Hepatocyte (in vitro differentiated cells): ENCODE measurements around the gene CCN5. TPM values are rescaled to one million over a fixed set of nuclear protein-coding genes. Genes with fewer than 3 reads are reported as not detected.

Source experiments
- DNase-seq: peaks from one replicate; pipeline ENCODE4 v3.0.0-alpha.2; 2016; ENCODE audit warnings: low spot score
- H2AFZ ChIP-seq: fragments of 200-600 bp; sonication (generic); 2 replicates; pipeline ENCODE4 v1.6.0; 2016; ENCODE audit warnings: antibody characterized with exemption, mild to moderate bottlenecking
- H3K27ac ChIP-seq: fragments of 200-600 bp; sonication (generic); 2 replicates; pipeline ENCODE4 v1.5.1; 2016; ENCODE audit warnings: mild to moderate bottlenecking
- H3K27me3 ChIP-seq: fragments of 200-600 bp; sonication (generic); 2 replicates; pipeline ENCODE4 v1.6.1; 2016
- H3K36me3 ChIP-seq: fragments of 200-600 bp; sonication (generic); replicated peaks from 2 replicates; pipeline ENCODE4 v1.5.1; 2016; ENCODE audit warnings: low read depth; ENCODE audit not compliant: insufficient read depth
- H3K4me1 ChIP-seq: fragments of 200-600 bp; sonication (generic); 2 replicates; pipeline ENCODE4 v1.5.1; 2016; ENCODE audit warnings: mild to moderate bottlenecking, moderate library complexity; ENCODE audit not compliant: insufficient read depth
- H3K4me2 ChIP-seq: fragments of 200-600 bp; sonication (generic); 2 replicates; pipeline ENCODE4 v1.6.0; 2016
- H3K4me3 ChIP-seq: fragments of 200-600 bp; sonication (generic); 2 replicates; pipeline ENCODE4 v1.5.1; 2016; ENCODE audit warnings: mild to moderate bottlenecking
- H3K79me2 ChIP-seq: fragments of 200-600 bp; sonication (generic); 2 replicates; pipeline ENCODE4 v1.6.0; 2017; ENCODE audit warnings: mild to moderate bottlenecking
- H3K9me2 ChIP-seq: fragments of 200-600 bp; sonication (generic); replicated peaks from 2 replicates; pipeline ENCODE4 v1.6.0; 2017; ENCODE audit warnings: mild to moderate bottlenecking; ENCODE audit not compliant: insufficient read depth
- H3K9me3 ChIP-seq: fragments of 200-600 bp; sonication (generic); 2 replicates; pipeline ENCODE4 v1.5.1; 2016; ENCODE audit warnings: low read depth, mild to moderate bottlenecking
- H4K20me1 ChIP-seq: fragments of 200-600 bp; sonication (generic); 2 replicates; pipeline ENCODE4 v1.6.0; 2016; ENCODE audit warnings: mild to moderate bottlenecking; ENCODE audit not compliant: insufficient read depth, poor library complexity, severe bottlenecking
- EZH2 ChIP-seq: fragments of 200-600 bp; sonication (generic); IDR thresholded peaks from 2 replicates; pipeline ENCODE4 v1.6.1; 2016; ENCODE audit warnings: antibody characterized with exemption, mild to moderate bottlenecking, borderline replicate concordance
- EZH2phosphoT487 ChIP-seq: fragments of 200-600 bp; sonication (generic); IDR thresholded peaks from one replicate; pipeline ENCODE4 v1.6.1; 2018; ENCODE audit warnings: antibody characterized with exemption, mild to moderate bottlenecking, low read depth, moderate library complexity; ENCODE audit not compliant: unreplicated experiment, severe bottlenecking
- WGBS: methylation state at CpG from one replicate; pipeline ENCODE4 v1.1.6; 2016; ENCODE audit warnings: low lambda C conversion rate; ENCODE audit errors: missing lambda C conversion rate; 5-methylcytosine and 5-hydroxymethylcytosine counted together
- polyA plus RNA-seq: library from polyadenylated mRNA; unstranded; fragments of >200 nt; fragmentation: Nextera tagmentation; extraction: Ambion mirVana; gene quantifications from 2 replicates; pipeline ENCODE4 v1.2.1, GENCODE V29; 2016
- total RNA-seq: library from RNA; depleted of rRNA; stranded (reverse); fragments of >200 nt; gene quantifications from 2 replicates; pipeline ENCODE4 v1.2.3, GENCODE V29; 2014
- TF ChIP-seq, protein P1 (sequence below): fragments of 200-600 bp; sonication (generic); IDR thresholded peaks from 2 replicates; pipeline ENCODE4 v1.5.1; 2016; ENCODE audit warnings: antibody characterized with exemption, mild to moderate bottlenecking; ENCODE audit not compliant: poor library complexity

Gene CCN5
- total and polyA plus RNA-seq, 2 experiments from 2014 or later = 0.53 to 0.82 TPM

DNA sequence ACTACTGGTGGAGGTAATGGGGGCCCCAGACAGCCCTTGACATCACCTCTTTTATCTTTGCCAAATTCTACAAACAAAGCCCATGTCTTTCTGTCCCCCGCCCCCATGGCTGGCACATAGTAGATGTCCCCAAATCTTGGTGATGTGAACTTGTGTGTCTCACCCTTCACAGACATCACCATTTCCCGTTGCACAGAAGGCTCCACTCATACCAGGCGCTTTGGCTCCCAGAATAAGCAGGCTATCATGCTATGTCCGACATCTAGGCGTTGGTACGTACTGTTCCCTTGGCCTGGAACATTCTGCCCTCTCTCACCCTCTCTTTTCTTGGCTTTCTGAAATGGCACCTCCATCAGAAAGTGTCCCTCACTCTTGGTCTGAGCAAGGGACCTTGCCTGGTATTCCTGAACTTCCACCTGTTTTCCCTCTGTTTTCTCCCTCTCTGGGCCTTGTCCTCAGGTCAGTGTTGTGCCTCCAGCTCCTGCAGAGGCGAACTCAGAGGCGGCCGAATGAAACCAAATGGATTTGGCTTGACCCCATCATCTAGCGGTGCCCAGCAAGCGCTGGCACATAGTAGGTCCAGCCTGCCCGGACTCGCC lies 968 bp upstream of the CCN5 start:
- Histone ChIP-seq H3K4me2 (no peak overlapping the region), H3K36me3 (no peaks in the 10 kb centered on the region), H2AFZ (no peak overlapping the region), H3K4me1 (no peaks in the 10 kb centered on the region), H3K4me3 (no peak overlapping the region), H3K27me3 (no peaks in the 10 kb centered on the region), H3K79me2 (no peaks in the 10 kb centered on the region), H4K20me1 (no peaks in the 10 kb centered on the region), H3K9me3 (no peaks in the 10 kb centered on the region), H3K9me2 (no peaks in the 10 kb centered on the region), H3K27ac (no peak overlapping the region)
- 96% methylated on average over 13 of the region's 13 CpGs for WGBS
- TF ChIP-seq EZH2phosphoT487 (no peak), EZH2 (no peak)
- TF ChIP-seq, protein P1, sequence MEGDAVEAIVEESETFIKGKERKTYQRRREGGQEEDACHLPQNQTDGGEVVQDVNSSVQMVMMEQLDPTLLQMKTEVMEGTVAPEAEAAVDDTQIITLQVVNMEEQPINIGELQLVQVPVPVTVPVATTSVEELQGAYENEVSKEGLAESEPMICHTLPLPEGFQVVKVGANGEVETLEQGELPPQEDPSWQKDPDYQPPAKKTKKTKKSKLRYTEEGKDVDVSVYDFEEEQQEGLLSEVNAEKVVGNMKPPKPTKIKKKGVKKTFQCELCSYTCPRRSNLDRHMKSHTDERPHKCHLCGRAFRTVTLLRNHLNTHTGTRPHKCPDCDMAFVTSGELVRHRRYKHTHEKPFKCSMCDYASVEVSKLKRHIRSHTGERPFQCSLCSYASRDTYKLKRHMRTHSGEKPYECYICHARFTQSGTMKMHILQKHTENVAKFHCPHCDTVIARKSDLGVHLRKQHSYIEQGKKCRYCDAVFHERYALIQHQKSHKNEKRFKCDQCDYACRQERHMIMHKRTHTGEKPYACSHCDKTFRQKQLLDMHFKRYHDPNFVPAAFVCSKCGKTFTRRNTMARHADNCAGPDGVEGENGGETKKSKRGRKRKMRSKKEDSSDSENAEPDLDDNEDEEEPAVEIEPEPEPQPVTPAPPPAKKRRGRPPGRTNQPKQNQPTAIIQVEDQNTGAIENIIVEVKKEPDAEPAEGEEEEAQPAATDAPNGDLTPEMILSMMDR = no peak
- DNase-seq = no peak

DNA sequence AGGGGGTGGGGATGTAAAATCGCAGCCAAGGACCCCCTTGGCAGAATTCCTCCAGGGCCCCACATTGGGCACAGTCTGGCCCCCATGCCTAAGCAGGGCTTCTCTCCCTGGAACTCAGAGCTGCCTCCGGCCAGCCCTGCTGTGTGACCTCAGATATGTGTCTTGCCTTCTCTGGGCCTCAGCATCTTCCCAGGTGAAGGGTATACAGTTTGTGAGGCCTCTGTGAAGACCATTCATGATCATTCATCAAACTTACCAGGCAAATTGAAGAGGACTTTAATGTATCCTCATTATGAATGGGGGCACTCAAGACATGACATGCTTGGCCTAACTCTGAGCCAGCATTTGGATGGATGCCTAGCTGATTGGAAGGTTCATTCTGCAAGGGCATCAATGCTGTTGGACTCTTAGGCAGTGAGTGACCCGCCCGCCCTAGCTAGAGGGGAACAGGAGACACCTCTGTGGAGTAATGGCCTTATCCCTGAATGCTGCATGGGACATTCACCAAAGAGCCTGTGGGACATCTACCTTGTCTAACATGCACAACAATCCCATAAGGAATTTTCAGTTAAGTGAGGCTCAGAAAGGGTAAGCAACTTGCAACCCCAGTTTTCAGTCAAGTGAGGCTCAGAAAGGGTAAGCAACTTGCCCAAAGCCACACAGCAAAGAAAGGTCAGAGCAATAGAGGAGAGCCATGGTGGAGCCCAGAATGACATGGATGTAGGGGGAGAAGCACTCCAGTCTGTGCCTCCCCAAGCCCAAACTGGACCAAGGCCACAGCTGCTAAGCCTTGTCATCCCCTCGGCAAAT lies 535 bp downstream of the CCN5 start:
- Histone ChIP-seq H3K27ac (no peak overlapping the region), H3K36me3 (no peaks in the 10 kb centered on the region), H4K20me1 (no peaks in the 10 kb centered on the region), H3K4me3 (no peak overlapping the region), H2AFZ (no peak overlapping the region), H3K4me2 (no peak overlapping the region), H3K4me1 (no peaks in the 10 kb centered on the region), H3K9me2 (no peaks in the 10 kb centered on the region), H3K79me2 (no peaks in the 10 kb centered on the region), H3K9me3 (no peaks in the 10 kb centered on the region), H3K27me3 (no peaks in the 10 kb centered on the region)
- no peak for TF ChIP-seq EZH2
- TF ChIP-seq, protein P1 = no peak
- WGBS = 96% methylated on average over 5 of the region's 5 CpGs
- no peak for DNase-seq

DNA sequence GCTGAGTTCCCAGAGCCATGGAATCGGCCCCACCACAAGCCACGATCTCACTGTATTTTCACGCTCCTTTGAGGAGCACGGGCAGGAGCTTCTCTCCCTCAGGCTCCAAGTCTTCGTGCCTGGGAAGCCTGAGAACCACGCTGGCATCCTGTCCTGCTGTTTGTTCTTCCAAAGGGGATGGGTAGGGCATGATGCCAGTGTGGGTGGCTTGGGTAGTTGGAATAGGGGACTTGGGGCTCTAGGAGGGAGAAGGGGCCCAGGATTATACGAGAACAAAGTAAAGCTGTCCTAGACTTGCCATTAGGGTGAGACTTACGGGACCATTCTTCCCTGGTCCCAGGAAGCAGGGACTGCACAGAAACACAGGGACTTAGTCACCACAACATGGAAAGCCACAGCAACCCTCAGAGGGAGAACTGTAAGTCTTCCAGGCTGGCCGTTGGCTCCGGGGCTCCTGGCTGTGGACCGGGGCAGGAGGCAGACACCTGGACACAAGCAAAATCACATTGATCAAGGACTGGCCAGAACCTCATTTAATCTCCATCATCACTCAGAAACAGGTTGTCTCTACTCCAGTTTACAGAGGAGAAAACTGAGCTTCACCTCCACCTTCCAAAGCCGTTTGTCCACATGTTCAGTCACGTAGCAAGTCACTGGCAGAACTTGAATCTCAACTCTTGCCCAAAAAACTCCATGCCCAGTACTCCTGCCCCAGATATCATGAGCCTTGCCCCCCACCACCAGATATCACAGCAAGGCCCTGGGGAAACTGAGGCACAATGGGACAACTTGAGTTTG lies 1.3 kb downstream of the CCN5 start:
- Histone ChIP-seq H2AFZ (no peak overlapping the region), H4K20me1 (no peaks in the 10 kb centered on the region), H3K79me2 (no peaks in the 10 kb centered on the region), H3K27me3 (no peaks in the 10 kb centered on the region), H3K9me3 (no peaks in the 10 kb centered on the region), H3K9me2 (no peaks in the 10 kb centered on the region), H3K27ac (no peak overlapping the region), H3K4me2 (no peak overlapping the region), H3K4me3 (no peak overlapping the region), H3K4me1 (no peaks in the 10 kb centered on the region), H3K36me3 (no peaks in the 10 kb centered on the region)
- no peak for DNase-seq
- TF ChIP-seq EZH2phosphoT487 = no peak
- TF ChIP-seq, protein P1 = no peak
- no peak for TF ChIP-seq EZH2
- WGBS = 88% methylated on average over 13 of the region's 13 CpGs
